Uterus (tissue), 2 donors: ENCODE measurements around the gene HEATR5A.

Experiments used
- CTCF ChIP-seq, 4 experiments: fragments of 200-600 bp in 2 of 4; fragments of 450-650 bp in 2 of 4; sonication (generic) in 2 of 4; IDR thresholded peaks; one replicate each; pipeline ENCODE4 v1.5.1; 2016 to 2019; ENCODE audit warnings: antibody characterized with exemption in 4 of 4, mild to moderate bottlenecking in 2 of 4, moderate library complexity in 1 of 4
- POLR2A ChIP-seq, 2 donors: fragments of 450-650 bp; IDR thresholded peaks; one replicate each; pipeline ENCODE4 v1.6.1; 2016; ENCODE audit warnings: antibody characterized with exemption in 2 of 2, mild to moderate bottlenecking in 1 of 2, moderate library complexity in 1 of 2

- no peak for TF ChIP-seq CTCF (IDR thresholded peaks at IDR 0.05)
- TF ChIP-seq POLR2A (IDR thresholded peaks at IDR 0.05) = no peak
Observed at GRCh38 chr14:31414190-31414833, 6.0 kb downstream of the HEATR5A start.
